Cardiac fibroblast (primary cell): ENCODE data around the gene ASB17.
"Not testable (repeated sequence)": the region's sequence is repeated elsewhere in the genome, so short reads cannot be mapped to it uniquely, and the experiment has no call there.

ENCODE experiments used
- DNase-seq, 2 donors: peaks; one replicate each; pipeline versions ENCODE4 v3.0.0 to v3.0.0-alpha.2; 2010; ENCODE audit warnings: low read depth in 2 of 2
- H3K4me3 ChIP-seq, 2 donors: replicated peaks in 1 of 2; 1 replicate in 1 of 2; 2 replicates in 1 of 2; pipeline ENCODE4 v1.5.1; 2011; ENCODE audit warnings: low read depth in 2 of 2, low read length in 2 of 2, mild to moderate bottlenecking in 2 of 2, moderate library complexity in 1 of 2
- CTCF ChIP-seq: IDR thresholded peaks from one replicate; pipeline ENCODE4 v1.5.1; 2011; ENCODE audit warnings: low read depth, mild to moderate bottlenecking, low read length, inconsistent platforms

The ASB17 gene

DNA sequence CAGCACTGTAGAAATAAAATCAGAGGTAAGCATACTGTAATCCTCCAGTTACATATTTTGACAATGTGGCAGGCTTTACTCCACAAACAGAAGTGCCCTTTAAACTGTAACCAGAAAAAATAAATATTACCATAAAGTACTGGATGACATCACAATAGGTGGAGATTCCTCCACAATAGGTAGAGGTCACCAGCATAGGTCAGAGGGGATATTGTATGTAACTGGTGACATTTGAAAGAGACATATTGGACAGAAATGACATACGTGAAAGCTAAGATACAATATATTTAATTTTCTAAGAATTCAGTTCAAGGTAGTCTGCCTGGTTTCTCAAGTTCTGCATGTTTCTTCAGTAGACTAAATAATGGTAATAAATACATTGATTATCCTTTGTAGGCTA, at the start of gene ASB17:
Gene ASB17 (minus strand): TSS at position 101 of the 400 bp plus-strand sequence. CDS start 113 bp downstream, outside the sequence.
- no peak within 1 kb of the TSS for H3K4me3 ChIP-seq
- no peak for DNase-seq
- no peak for TF ChIP-seq CTCF

DNA sequence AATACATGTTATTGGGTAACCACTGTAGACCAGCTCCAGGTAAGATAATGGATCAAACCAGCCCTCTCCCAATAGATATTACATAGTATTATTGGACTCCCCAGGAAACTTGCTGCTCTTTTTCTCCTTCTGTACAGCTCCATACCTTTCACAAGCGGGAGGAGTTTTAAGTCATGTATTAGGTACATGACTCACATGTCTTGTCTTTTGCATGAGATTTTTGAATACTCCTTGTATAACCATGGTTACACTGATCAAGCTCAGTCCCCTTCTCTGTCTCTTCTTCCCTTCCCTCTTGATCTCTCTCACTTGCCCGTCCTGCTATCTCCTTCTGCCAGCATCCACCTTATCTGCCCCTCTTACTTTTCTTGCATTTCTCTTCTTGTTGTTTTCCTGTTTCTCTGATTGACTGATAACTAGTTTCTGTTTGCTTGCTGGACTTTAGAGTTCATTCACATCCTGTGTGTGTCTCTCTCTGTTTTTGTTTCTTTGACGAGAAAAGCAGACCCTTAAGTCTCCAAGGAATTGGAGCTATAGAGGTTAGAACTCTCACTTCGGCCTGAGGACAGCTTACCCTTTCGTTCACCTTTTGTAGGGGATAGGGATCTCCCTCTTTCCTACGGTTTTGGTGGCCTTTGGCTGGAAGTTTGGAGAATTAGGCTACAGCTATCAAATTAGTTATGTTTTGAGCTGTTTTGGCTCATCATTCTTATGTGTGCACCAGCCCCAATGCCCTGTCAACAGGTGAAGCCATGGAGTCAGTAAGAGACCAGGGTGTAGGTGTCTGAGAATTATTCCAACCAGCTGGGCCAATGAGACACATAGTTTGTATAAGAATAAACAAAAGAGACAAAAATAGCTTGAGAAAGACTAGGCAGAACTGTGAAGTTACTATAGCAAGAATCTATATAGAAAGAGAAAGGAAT, 49.0 kb upstream of the ASB17 start:
- no peak overlapping the region for H3K4me3 ChIP-seq
- no peak for DNase-seq
- no peak for TF ChIP-seq CTCF

GRCh38 chr1:75970631-75971030, 38.4 kb upstream of the ASB17 start:
- TF ChIP-seq CTCF, result no peak
- no peak for DNase-seq
- H3K4me3 ChIP-seq, result no peak overlapping the region

GRCh38 chr1:75969550-75969949, 37.3 kb upstream of the ASB17 start:
- no peak overlapping the region for H3K4me3 ChIP-seq
- no peak for TF ChIP-seq CTCF
- no peak for DNase-seq

DNA sequence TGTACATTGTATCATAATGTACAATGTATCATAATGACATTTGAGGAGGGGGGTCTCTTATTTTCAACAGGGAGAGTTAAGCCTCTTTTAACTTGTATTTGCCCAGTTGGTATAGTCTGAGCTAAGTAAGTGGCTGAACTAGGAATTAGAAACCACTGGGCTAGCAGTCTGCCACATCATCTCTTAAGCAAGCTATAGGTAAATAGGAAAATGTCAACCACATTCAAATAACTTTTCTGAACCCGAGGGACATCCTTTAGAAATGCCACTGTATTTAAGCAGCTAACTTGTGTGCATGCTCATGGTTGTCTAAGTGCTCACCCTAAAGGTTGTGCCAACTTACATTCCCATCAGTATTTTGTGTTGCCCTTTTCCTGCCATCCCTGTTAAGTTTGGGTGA, 35.5 kb upstream of the ASB17 start:
- DNase-seq, result no peak
- no peak for TF ChIP-seq CTCF

DNA sequence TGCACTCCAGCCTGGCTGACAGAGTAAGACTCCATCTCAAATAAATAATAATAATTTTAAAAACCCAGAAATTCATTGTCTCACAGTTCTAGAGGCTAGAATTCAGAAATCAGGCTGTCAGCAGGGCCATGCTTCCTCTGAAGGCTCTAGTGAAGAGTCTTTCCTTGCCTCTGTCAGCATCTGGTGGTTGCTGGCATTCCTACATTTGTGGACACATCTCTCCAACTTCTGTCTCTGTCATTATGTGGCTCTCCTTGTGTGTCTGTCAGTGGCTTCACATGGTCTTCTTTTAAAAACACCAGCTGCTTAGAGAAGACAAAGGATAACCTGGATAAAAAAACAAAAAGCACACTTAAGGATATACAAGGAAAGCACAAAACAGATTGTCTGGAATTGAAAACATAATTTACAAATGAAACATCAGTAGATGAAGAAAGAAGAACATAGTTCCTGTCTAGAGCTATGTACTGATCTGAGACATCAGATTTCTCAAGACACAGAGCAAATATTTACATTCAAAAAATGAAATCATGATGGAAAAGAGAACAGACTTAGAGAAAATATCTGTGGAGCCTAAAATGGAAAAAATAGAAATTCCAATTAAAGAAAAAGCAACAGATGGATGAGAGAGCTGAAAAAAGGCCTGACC, 32.7 kb upstream of the ASB17 start:
- H3K4me3 ChIP-seq, result no peak overlapping the region
- TF ChIP-seq CTCF, result no peak
- no peak for DNase-seq

More for the DNA sequence above, 35.5 kb upstream of the ASB17 start:
- no peak overlapping the region for H3K4me3 ChIP-seq

DNA sequence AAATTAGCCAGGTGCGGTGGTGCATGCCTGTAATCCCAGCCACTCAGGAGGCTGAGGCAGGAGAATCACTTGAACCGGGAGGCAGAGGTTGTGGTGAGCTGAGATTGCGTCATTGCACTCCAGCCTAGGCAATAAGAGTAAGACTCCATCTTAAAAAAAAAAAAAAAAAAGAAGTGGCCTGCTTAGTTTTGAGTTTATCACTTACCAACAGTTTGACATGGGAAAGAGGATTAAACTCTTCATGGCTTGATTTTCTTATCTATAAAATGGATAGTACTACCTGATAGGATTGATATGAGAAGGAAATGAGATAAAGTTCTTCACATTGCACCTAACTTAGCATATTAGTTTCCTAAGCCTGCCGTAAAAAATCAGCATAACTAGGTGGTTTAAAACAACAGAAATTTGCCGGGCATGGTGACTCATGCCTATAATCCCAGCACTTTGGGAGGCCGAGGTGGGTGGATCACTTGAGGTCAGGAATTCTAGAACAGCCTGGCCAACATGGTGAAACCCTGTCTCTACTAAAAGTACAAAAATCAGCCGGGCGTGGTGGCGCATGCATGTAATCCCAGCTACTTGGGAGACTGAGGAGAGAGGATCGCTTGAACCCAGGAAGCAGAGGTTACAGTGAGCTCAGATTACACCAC, 32.0 kb upstream of the ASB17 start:
- DNase-seq, result peak in 1 of 2 donors; percentile 54
- H3K4me3 ChIP-seq, result not testable (repeated sequence)
